ENCODE data around the gene TUBD1. TPM values are rescaled to one million over a fixed set of nuclear protein-coding genes. Genes with fewer than 3 reads are reported as not detected.

TUBD1 gene, protein sequence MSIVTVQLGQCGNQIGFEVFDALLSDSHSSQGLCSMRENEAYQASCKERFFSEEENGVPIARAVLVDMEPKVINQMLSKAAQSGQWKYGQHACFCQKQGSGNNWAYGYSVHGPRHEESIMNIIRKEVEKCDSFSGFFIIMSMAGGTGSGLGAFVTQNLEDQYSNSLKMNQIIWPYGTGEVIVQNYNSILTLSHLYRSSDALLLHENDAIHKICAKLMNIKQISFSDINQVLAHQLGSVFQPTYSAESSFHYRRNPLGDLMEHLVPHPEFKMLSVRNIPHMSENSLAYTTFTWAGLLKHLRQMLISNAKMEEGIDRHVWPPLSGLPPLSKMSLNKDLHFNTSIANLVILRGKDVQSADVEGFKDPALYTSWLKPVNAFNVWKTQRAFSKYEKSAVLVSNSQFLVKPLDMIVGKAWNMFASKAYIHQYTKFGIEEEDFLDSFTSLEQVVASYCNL
- 5.1 and 9.0 TPM in 2 replicates for total RNA-seq

DNA sequence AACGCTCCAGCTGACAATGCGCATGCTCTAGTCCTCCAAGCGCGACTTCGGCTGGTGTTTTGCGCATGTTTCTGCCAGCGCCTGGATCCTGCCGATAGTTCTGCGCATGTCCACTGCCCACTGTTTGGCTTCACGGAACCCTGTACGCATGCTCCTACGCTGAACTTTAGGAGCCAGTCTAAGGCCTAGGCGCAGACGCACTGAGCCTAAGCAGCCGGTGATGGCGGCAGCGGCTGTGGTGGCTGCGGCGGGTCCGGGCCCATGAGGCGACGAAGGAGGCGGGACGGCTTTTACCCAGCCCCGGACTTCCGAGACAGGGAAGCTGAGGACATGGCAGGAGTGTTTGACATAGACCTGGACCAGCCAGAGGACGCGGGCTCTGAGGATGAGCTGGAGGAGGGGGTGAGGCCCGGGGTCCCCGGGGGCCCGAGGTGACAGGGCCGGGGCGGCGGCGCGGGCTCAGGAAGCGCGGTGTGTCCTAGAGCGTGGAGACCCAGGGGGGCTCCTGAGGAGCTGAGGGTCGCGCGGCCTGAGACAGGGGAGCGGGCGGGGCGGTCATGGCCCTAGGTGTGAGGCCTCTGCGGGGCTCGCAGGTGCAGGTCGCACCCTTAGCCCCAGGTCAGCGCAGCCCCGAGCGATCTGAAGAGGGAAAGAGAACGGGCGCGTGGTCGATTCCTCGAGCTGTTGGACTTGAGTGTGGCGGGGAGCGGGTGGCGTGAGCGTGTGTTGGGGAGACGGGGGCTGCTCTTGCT, at the start of gene TUBD1, which contains the start of gene RPS6KB1:
Gene TUBD1, minus strand, starts transcription at position 20 of the 752 bp plus-strand sequence. CDS start 1,941 bp downstream, outside the sequence.
Gene RPS6KB1, plus strand, starts transcription at position 198 of the 752 bp plus-strand sequence. Its CDS starts 64 bp downstream, at position 262.

Small RNA genes lying within 50 kb of the gene (small RNA-seq; reads per million reads assigned to genes)
- not detected for gene RNU6-450P
- not detected for gene RPS29P21

Other genes starting within 250 kb of the TUBD1 start
- 7.8 and 9.4 TPM in 2 replicates for gene PTRH2, start 185.5 kb downstream of the TUBD1 start, total RNA-seq
- gene VMP1, start 185.3 kb downstream of the TUBD1 start, total RNA-seq: 97.7 and 98.9 TPM in 2 replicates
- gene RPS6KB1, start 178 bp upstream of the TUBD1 start, total RNA-seq: 13.7 and 16.8 TPM in 2 replicates
- 20.4 and 21.7 TPM in 2 replicates for gene RNFT1, start 71.8 kb upstream of the TUBD1 start, total RNA-seq
- 11.4 and 22.0 TPM in 2 replicates for gene HEATR6, start 186.0 kb upstream of the TUBD1 start, total RNA-seq

Data from placental epithelial cell (primary cell).